HG03575 (cell line): ENCODE data around the gene EED.
"Not testable (repeated sequence)": the region's sequence is repeated elsewhere in the genome, so short reads cannot be mapped to it uniquely, and the experiment has no call there.

ENCODE experiments used
- ATAC-seq: cut with Tn5 transposase; IDR thresholded peaks from one replicate; pipeline ENCODE4 v1.9.1; 2021; ENCODE audit not compliant: unreplicated experiment, insufficient number of reproducible peaks, low FRiP score; ENCODE audit errors: extremely low read depth

Gene EED

DNA sequence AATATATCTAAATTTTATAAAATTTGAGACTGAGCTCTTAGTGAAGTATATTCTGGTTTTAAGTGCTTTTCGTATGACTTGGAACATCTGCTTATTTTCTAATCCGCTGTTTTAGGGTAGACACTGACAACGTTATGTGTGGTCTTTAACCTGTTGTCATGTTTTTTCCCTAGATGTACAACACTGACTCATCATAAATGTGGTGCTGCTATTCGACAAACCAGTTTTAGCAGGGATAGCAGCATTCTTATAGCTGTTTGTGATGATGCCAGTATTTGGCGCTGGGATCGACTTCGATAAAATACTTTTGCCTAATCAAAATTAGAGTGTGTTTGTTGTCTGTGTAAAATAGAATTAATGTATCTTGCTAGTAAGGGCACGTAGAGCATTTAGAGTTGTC is 33.7 kb downstream of the EED start:
- no peak for ATAC-seq

DNA sequence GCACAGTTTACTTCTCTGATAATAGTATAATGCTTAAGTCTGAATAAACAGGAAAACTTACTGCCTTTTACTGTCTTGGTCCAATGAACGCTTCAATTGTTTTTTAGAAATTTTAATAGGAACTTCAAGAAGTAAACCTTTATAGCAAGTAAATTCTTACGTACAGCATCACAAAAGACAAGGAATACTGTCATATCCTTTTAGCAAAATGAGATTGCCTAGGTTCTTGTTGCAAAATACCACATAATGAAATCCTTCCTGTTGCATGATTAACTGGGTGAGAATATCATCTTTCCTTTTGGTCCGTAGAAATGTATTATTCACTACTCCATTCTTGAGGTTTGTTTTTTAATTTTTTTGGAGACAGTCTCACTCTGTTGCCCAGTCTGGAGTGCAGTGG is 35.2 kb downstream of the EED start:
- no peak for ATAC-seq

DNA sequence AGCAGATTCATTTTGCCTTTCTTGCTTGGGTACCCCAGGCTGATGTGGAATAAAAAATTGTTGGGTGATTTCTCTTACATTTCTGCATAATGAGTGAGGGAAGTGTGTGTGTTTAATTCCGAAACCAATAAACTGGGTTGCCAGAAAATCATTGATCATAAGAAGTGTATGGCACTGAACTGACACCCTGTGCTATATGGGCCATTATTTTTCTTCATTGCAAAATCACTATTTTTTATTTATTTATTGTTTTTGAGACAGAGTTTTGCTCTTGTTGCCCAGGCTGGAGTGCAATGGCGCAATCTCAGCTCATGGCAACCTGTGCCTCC is 42.9 kb downstream of the EED start:
- no peak for ATAC-seq

DNA sequence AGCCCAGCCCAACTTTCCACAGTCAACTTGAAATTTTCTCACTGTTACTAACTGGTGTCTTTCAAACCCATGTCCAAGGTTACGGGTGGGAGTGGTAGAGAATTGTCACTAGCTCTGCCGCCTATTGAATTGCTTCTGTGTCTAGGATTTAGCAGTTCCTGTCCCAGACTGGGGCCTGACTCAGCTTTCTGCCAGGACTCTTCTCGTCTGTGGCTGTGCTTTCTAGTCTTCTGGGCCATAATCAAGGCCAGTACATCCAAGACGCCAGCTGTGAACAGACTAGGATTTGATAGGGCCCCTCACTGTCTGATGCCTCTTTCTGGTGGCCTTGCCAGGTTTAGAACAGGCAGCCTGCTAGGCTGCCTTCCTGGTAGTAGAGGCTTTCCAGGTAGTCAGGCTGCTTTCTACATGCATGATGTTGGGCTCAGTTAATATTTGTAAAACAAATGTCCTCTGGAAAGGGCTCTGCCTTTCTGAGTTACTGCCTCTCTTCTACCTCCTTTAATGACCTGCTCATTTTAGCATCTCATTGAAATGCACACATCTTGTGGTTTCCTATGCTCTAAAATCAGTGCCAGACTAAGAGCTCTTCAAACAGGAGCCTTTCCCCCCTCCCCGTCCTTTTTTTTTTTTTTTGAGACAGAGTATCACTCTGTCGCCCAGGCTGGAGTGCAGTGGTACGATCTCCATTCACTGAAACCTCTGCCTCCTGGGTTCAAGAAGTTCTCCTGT is 44.4 kb downstream of the EED start:
- no peak for ATAC-seq

DNA sequence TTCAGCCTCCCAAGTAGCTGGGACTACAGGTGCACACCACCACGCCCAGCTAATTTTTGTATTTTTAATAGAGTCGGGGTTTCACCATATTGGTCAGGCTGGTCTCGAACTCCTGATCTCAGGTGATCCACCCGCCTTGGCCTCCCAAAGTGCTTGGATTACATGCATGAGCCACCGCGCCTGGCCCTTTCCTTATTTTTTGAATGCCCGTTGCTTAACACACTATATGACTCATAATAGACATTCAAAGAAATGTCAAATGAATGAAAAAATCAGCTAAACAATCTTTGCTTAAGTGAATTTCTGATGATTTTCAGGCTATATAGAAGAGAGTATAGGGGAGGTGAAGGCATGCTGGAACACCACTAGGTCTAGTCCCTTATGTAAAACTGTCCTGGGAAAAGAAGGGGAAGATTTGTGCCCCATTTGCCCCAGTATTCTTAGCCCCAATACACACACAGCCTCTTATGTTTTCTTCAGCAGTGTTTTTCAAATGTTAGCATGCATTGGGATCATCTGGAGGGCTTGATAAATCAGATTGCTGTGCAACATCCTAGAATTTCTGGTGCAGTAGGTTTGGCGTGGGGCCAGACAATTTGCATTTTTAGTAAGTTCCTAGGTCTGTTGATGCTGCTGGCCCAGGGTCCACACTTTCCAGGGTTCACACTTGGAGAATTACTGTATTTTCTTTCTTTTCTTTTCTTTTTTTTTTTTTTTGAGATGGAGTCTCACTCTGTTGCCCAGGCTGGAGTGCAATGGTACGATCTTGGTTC is 45.1 kb downstream of the EED start:
- ATAC-seq, result not testable (repeated sequence)

DNA sequence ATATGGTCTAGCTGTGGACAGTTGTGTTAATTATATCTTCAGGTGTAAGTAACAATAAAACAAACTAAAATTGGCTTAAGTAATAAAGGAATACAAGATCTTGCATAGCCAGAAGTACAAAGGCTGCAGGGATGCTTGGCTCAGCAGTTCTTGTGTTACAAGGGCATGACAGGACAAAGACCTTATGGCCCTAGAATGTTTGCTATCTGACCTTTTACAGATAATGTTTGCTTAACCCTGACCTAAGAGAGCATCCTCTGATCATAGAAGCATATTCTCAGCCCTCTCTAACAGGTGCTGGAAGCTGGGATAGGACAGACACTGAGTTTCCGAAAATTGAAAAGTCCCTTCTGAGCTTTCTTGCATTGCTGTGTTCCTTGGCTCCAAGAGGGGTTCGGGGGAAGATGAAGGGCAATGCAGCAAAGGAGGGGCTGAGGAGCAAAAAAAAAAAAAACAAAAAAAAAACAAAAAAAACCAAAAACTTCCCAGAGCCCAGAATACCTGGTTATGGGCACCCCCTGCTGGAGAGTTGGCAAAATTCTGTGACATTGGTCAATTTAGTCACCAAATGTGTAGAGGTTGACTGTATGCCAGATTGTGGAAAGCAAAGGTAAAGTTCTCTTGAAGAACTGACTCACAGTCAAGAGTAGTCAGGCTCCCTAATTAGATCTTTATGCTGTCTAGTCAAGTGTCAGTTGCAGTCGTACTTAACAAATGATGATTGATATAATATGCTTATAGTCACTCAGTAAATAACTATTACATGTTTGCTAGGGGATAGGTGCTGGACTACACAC is 47.1 kb downstream of the EED start:
- ATAC-seq, result peak; percentile 20

DNA sequence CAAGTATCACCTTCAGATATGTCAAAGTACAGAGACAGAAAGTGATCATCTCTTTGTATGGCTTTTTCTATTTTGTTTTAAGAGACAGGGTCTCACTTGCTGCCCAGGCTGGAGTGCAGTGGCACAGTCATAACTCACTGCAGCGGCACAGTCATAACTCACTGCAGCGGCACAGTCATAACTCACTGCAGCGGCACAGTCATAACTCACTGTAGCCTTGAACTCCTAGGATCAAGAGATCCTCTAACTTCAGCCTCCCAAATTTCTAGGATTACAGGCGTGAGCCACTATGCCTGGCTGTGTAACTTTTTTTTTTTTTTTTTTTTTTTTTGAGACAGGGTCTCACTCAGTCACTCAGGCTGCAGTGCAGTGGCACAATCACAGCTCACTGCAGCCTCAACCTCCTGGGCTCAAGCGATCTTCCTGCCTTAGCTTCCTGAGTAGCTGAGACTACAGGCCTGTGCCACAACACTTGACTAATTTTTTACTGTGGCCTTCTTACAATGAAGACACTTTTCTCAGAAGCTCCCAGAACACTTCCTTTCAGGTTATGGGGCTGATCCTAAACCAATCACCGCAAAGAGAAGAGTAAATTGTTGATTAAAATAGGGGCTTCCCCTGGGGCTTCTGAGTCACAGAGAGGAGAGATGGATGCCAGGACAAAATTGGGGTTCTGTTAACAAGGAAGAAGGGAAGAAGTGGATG is 48.5 kb downstream of the EED start:
- ATAC-seq, result peak; percentile 31

DNA sequence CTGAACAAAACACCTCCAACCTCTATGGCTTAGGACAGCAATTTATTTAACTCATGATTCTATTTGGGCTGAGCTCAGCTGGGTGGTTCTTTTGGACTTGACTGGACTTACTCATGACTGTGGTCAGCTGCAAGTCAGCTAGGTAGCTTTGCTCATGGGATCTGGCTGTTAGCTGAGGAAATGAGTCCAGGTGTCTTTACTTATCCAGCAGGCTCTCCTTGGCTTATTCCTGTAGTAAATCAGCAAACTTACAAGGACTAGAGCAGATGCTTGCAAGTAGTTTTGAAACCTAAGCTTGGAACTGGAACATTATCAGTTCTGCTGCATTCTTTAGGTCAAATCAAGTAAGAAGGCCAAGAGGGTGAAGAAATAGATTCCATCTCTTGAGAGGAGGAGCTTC is 49.5 kb downstream of the EED start:
- ATAC-seq, result no peak

DNA sequence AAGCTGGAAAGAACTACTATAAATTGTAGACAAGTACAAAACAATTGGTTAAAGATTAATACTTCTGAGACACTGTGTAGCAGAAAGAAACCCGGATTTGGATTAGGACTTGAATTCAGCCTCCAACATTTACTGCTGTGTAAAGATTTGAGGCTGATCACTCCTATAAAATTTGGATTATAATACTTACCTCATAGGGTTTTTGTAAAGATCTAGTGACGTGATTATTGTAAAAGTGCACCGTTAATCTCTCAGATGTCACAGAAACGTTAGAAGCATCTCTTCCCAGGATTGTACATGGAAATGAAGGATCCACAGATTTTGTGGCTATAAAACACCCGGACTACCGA is 57.2 kb downstream of the EED start:
- ATAC-seq, result peak; percentile 4

DNA sequence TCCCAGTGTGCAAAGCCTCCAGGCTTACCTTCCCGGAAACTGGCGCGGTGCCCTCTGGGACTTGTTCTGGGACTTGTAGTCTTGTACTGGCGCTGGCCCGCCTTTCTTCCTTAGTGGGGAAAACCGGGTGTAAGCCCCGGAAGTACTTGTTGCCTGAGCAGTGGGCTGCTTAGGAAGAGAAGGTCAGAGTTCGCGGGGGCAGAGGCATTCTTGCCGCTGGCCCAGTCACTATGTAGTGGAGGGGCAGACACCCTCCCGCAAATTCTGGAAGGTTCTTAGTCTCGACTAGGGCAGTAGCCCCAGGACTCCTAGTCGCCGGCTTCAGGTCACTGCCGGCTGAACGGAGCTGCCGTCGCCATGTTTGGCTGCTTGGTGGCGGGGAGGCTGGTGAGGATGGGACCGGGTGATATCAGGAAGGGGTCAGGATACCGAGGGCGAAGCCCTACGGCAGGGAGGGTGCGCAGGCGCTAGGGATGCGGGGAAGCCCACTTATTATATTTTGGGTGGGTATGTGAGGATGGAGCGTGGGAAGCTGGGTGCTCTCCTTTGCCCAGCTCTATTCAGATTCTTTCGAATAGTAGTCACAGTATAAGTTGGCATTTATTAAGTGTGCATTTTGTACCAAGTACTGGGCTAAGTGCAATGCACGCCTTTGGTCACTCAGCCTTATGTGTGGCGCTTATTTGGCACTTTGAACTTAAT is 57.7 kb downstream of the EED start, which contains the start of gene HIKESHI:
Gene HIKESHI, plus strand, starts transcription at position 149 of the 702 bp plus-strand sequence. Its CDS starts 209 bp downstream, at position 358.
- ATAC-seq, result peak; percentile 90

DNA sequence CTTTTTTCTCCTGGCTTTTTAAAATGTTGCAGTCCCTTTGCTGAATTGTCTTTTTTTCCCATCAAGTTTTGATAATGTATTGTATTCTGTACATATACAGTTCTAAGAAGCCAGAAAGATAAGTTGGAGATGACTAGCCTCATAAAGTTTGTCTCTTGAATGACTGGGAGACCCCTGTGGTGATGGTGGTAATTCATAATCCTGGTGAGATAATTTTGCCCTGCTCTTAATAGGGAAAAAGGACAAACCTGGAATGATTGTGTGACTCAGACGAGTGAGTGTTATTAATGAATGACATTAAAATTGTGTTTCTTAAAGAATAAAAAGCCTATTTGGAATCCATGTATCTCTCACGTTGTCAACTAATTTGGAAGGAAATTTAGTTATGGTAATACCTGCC is 58.7 kb downstream of the EED start:
- ATAC-seq, result no peak

DNA sequence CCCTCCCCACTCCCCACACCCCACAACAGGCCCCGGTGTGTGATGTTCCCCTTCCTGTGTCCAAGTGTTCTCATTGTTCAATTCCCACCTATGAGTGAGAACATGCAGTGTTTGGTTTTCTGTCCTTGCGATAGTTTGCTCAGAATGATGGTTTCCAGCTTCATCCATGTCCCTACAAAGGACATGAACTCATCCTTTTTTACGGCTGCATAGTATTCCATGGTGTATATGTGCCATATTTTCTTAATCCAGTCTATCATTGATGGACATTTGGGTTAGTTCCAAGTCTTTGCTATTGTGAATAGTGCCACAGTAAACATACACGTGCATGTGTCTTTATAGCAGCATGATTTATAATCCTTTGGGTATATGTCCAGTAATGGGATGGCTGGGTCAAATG is 64.2 kb downstream of the EED start:
- ATAC-seq, result not testable (repeated sequence)

DNA sequence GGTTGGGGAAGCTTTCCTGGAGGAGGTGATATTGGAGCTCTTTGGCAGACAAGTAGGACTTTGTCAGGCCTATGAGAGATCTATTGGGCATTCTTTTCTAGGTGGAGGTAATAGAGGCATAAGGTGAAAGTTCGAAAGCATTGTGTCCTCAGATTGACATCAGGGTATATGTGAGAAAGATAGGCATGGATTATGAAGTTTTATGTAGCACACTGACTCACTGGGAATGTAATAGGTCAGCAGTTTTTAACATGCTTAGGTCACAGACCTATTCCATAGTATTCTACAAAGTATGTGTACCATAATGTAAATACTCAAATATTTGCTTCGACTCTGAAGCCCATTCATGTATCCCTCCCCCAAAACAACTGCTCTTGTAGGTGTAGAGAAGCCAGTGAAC is 69.2 kb downstream of the EED start:
- no peak for ATAC-seq

DNA sequence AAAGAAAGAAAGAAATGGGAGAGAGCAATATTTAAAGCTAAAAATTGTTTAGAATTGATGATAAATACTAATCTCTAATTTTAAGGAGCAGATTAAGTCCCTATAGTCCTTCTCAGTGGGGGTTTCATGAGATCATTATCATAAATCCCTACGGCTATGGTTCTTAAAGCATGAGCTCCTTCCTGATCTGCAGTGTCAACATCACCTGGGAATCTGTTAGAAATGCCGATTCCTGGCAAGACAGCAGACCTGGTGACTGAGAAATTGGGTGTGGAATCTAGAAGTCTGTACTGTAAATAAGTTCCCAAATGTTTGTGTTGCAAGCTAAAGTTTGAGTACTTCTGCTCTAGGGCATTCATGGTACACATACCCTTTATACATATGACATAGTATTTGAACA is 70.1 kb downstream of the EED start:
- ATAC-seq, result no peak
